ENCODE results near the gene RAD1.

- TF ChIP-seq CTCF (IDR thresholded peaks at IDR 0.05) (no peak), POLR2A (IDR thresholded peaks at IDR 0.05) (no peak), POLR2AphosphoS5 (IDR thresholded peaks at IDR 0.05) (no peak)
Observed at GRCh38 chr5:34865091-34865490, 50.2 kb downstream of the RAD1 start.
